Endothelial cell of umbilical vein (primary cell): Measurements from ENCODE around the gene UBXN2A. TPM values are rescaled to one million over a fixed set of nuclear protein-coding genes. Genes with fewer than 3 reads are reported as not detected.

ENCODE experiments used
- BruUV-seq: library from RNA; stranded (reverse); fragments of 400-500 nt; replicated peaks from 2 replicates; lab custom pipeline; 2021; lab: Mats Ljungman, UMichigan
- CTCF ChIA-PET: fragments of 300-600, 350-600 bp; sonication (Branson Sonifier 250); formaldehyde crosslinking; loops from one replicate; lab custom pipeline; 2021; ENCODE audit warnings: antibody characterized with exemption, inconsistent platforms; lab: Charles Lee
- POLR2A ChIA-PET: fragments of 300-600, 350-600 bp; sonication (Branson Sonifier 250); formaldehyde crosslinking; loops from one replicate; lab custom pipeline; 2021; ENCODE audit warnings: antibody characterized with exemption, inconsistent platforms; lab: Charles Lee
- DNase-seq: peaks from one replicate; pipeline ENCODE4 v3.0.0-alpha.2; 2011; ENCODE audit warnings: low read depth, low spot score
- FAIRE-seq: peaks from 2 replicates; lab custom pipeline; 2011; peaks lifted over from hg19 to GRCh38; lab: Jason Lieb, UNC
- H2AFZ ChIP-seq: 2 replicates; pipeline ENCODE4 v1.6.0; 2012; ENCODE audit warnings: low read depth, low read length, control low read depth, inconsistent platforms
- H3K27ac ChIP-seq: 2 replicates; pipeline ENCODE4 v1.5.1; 2011; ENCODE audit warnings: low read depth, mild to moderate bottlenecking, control low read depth, low read length, moderate library complexity; ENCODE audit not compliant: insufficient read depth
- H3K27me3 ChIP-seq, 2 experiments: 2 replicates each; pipeline versions ENCODE4 v1.6.0 to v1.6.1; 2011; ENCODE audit warnings: low read length in 2 of 2, mixed read lengths in 1 of 2; ENCODE audit not compliant: control insufficient read depth in 2 of 2, insufficient read depth in 2 of 2
- H3K36me3 ChIP-seq, 2 experiments: 2 replicates in 1 of 2; 3 replicates in 1 of 2; pipeline ENCODE4 v1.5.1; 2011; ENCODE audit warnings: low read length in 2 of 2, mild to moderate bottlenecking in 1 of 2, moderate library complexity in 1 of 2; ENCODE audit not compliant: control insufficient read depth in 2 of 2, insufficient read depth in 2 of 2; ENCODE audit errors: extremely low read depth in 1 of 2
- H3K4me1 ChIP-seq: 3 replicates; pipeline ENCODE4 v1.5.1; 2011; ENCODE audit warnings: mild to moderate bottlenecking, low read length; ENCODE audit not compliant: control insufficient read depth, insufficient read depth; ENCODE audit errors: extremely low read depth
- H3K4me2 ChIP-seq: 2 replicates; pipeline ENCODE4 v1.6.1; 2011; ENCODE audit warnings: low read length, control low read depth, mixed read lengths; ENCODE audit not compliant: insufficient read depth
- H3K4me3 ChIP-seq, 3 experiments: fragments of 200-600 bp in 1 of 3; sonication (generic), shearing (Covaris generic) in 1 of 3; replicated peaks in 1 of 3; 2 replicates each; pipeline ENCODE4 v1.5.1; 2011 to 2016; ENCODE audit warnings: control low read depth in 3 of 3, low read length in 3 of 3, mild to moderate bottlenecking in 2 of 3, inconsistent platforms in 1 of 3, low read depth in 1 of 3, moderate library complexity in 1 of 3; ENCODE audit not compliant: insufficient read depth in 1 of 3
- H3K79me2 ChIP-seq: 2 replicates; pipeline ENCODE4 v1.6.0; 2012; ENCODE audit warnings: low read length, inconsistent platforms; ENCODE audit not compliant: control insufficient read depth, insufficient read depth
- H3K9ac ChIP-seq: replicated peaks from 2 replicates; pipeline ENCODE3; 2011; ENCODE audit warnings: low read length, control low read depth; ENCODE audit not compliant: insufficient read depth; ENCODE audit errors: extremely low read depth
- H3K9me1 ChIP-seq: replicated peaks from 3 replicates; pipeline ENCODE4 v1.6.0; 2011; ENCODE audit warnings: mild to moderate bottlenecking, low read length; ENCODE audit not compliant: control insufficient read depth, insufficient read depth; ENCODE audit errors: extremely low read depth
- H3K9me3 ChIP-seq: replicated peaks from 2 replicates; pipeline ENCODE4 v1.5.1; 2012; ENCODE audit warnings: low read length, inconsistent platforms; ENCODE audit not compliant: control insufficient read depth, insufficient read depth
- H4K20me1 ChIP-seq: replicated peaks from 2 replicates; pipeline ENCODE3; 2011; ENCODE audit warnings: mild to moderate bottlenecking, low read length; ENCODE audit not compliant: control insufficient read depth, insufficient read depth; ENCODE audit errors: extremely low read depth
- CTCF ChIP-seq, 2 donors: IDR thresholded peaks; 1 replicate in 1 of 2; 2 replicates in 1 of 2; pipeline ENCODE4 v1.5.1; 2011; ENCODE audit warnings: low read length in 2 of 2, mild to moderate bottlenecking in 2 of 2, moderate library complexity in 2 of 2, control low read depth in 1 of 2, inconsistent platforms in 1 of 2, low read depth in 1 of 2; ENCODE audit not compliant: insufficient read depth in 1 of 2; ENCODE audit errors: extremely low read depth in 1 of 2
- FOS ChIP-seq: IDR thresholded peaks from 2 replicates; pipeline ENCODE4 v1.6.1; 2011; ENCODE audit warnings: mild to moderate bottlenecking, low read length, moderate library complexity, borderline replicate concordance; ENCODE audit not compliant: insufficient read depth
- JUN ChIP-seq: IDR thresholded peaks from 2 replicates; pipeline ENCODE4 v1.6.1; 2011; ENCODE audit warnings: borderline replicate concordance, low read depth; ENCODE audit not compliant: insufficient read length, insufficient read depth
- MAX ChIP-seq: IDR thresholded peaks from 2 replicates; pipeline ENCODE4 v1.6.1; 2011; ENCODE audit not compliant: insufficient read depth, insufficient read length
- MYC ChIP-seq: IDR thresholded peaks from one replicate; pipeline ENCODE4 v1.6.1; 2011; ENCODE audit warnings: mild to moderate bottlenecking, low read depth, low read length
- POLR2A ChIP-seq: IDR thresholded peaks from 2 replicates; pipeline ENCODE4 v1.6.1; 2012; ENCODE audit warnings: low read depth, mild to moderate bottlenecking, control low read depth, low read length
- dilution Hi-C: fragments of 300-500 bp; cut with MboI; formaldehyde crosslinking; loops from one replicate; pipeline ENCODE4 v1.15.0; 2019; ENCODE audit warnings: low sequenced_read_pairs; ENCODE audit not compliant: extremely low pct_ligation_motif_present
- intact Hi-C: fragments of 100-400 bp; cut with micrococcal nuclease; formaldehyde crosslinking; loops from one replicate; pipeline ENCODE4 v1.10.0; 2022
- polyA plus RNA-seq, 4 experiments: library from polyadenylated mRNA; depleted of rRNA in 3 of 4; stranded (reverse) in 3 of 4; unstranded in 1 of 4; fragments of >200 nt; gene quantifications; 2 replicates each; pipeline versions ENCODE4 v1.2.1 to v1.2.3, GENCODE V29; 2011 to 2012; ENCODE audit warnings: missing spikeins in 1 of 4
- total RNA-seq: library from RNA; stranded (reverse); gene quantifications from 2 replicates; pipeline ENCODE4 v1.2.3, GENCODE V29; 2021

Gene UBXN2A
- total and polyA plus RNA-seq, 2 donors (not counting 3 experiments of a cell fraction or from before 2014, with no cell fraction given): 3.6 to 19.0 TPM

GRCh38 chr2:24016853-24017703, 76.8 kb downstream of the UBXN2A start:
- no peaks in the 10 kb centered on the region for H3K27me3 ChIP-seq
- H3K9me3 ChIP-seq: no peaks in the 10 kb centered on the region
- CTCF ChIA-PET: interaction anchor here (1.6 kb wide), 1 partner anchor 90 kb away, joined by 5 read pairs; the partner anchor contains the start of gene ATAD2B
- H3K4me3 ChIP-seq: no peak overlapping the region
- dilution Hi-C loops: no loop called here
- TF ChIP-seq FOS (no peak), CTCF (IDR thresholded peaks at IDR 0.05; ENCODE audit: extremely low read depth in 1 of 2, insufficient read depth in 1 of 2, low read depth in 1 of 2, low read length in 2 of 2) (no peak), JUN (no peak), POLR2A (no peak), MAX (no peak), MYC (no peak)
- no peaks in the 10 kb centered on the region for H4K20me1 ChIP-seq
- H3K79me2 ChIP-seq: no peaks in the 10 kb centered on the region
- DNase-seq (no peak), FAIRE-seq (no peak)
- H3K9ac ChIP-seq: no peak overlapping the region
- H3K9me1 ChIP-seq: no peaks in the 10 kb centered on the region
- H3K27ac ChIP-seq: peak overlapping the region; percentile 94
- H2AFZ ChIP-seq: no peak overlapping the region
- no TSS peak for BruUV-seq
- H3K4me1 ChIP-seq: peaks cover 24% of the 10 kb centered on the region
- POLR2A ChIA-PET: no interaction called here
- no peaks in the 10 kb centered on the region for H3K36me3 ChIP-seq
- H3K4me2 ChIP-seq: no peak overlapping the region
- intact Hi-C loops: no loop called here
